BLaER1 (cell line): Measurements from ENCODE around the gene GABRG2.
A peak's percentile ranks its signal among the peaks of the same experiment; 100 is the strongest.

Experiments
- H3K27ac ChIP-seq: shearing (Covaris generic); formaldehyde crosslinking; 2 replicates; pipeline ENCODE4 v1.8.1; 2022
- H3K27me3 ChIP-seq: shearing (Covaris generic); formaldehyde crosslinking; 2 replicates; pipeline ENCODE4 v1.8.1; 2022
- H3K36me3 ChIP-seq: shearing (Covaris generic); formaldehyde crosslinking; 2 replicates; pipeline ENCODE4 v1.8.1; 2022
- H3K4me1 ChIP-seq: shearing (Covaris generic); formaldehyde crosslinking; 2 replicates; pipeline ENCODE4 v1.8.1; 2022
- H3K4me2 ChIP-seq: shearing (Covaris generic); formaldehyde crosslinking; 2 replicates; pipeline ENCODE4 v1.8.1; 2022
- H3K4me3 ChIP-seq: shearing (Covaris generic); formaldehyde crosslinking; 2 replicates; pipeline ENCODE4 v1.8.1; 2022
- H3K9ac ChIP-seq: shearing (Covaris generic); formaldehyde crosslinking; 2 replicates; pipeline ENCODE4 v1.8.1; 2022
- H3K9me3 ChIP-seq: shearing (Covaris generic); formaldehyde crosslinking; 2 replicates; pipeline ENCODE4 v1.8.1; 2022
- H4K20me1 ChIP-seq: shearing (Covaris generic); formaldehyde crosslinking; 2 replicates; pipeline ENCODE4 v1.8.1; 2022
- Cebpa-rat ChIP-seq: shearing (Covaris generic); IDR thresholded peaks from 2 replicates; pipeline ENCODE4 v1.8.1; 2022

Gene GABRG2

DNA sequence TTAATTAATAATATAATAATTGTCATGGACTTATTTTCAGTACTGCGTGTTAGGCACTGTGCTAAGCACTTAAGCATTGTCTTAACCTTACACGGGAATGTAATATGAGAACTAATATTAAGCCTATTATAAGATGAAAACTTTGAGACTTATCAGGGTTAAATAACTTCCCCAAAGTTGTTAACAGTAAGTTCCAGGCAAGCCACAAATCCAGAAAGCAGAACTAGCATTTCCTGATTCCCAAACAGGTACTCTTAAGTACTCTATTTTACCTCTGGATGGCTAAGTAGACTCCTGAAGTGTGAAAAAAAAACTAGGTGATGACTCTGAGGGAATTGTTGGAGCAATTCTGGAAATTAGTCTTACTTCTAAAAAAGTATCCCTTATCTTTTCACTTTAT is 23.8 kb downstream of the GABRG2 start:
- no peaks in the 10 kb centered on the region for H3K4me1 ChIP-seq
- no peak overlapping the region for H3K4me3 ChIP-seq
- H4K20me1 ChIP-seq: no peaks in the 10 kb centered on the region
- no peaks in the 10 kb centered on the region for H3K27me3 ChIP-seq
- no peaks in the 10 kb centered on the region for H3K36me3 ChIP-seq
- H3K9ac ChIP-seq: no peak overlapping the region
- H3K9me3 ChIP-seq: no peaks in the 10 kb centered on the region
- TF ChIP-seq Cebpa-rat: no peak
- H3K4me2 ChIP-seq: no peak overlapping the region
- no peak overlapping the region for H3K27ac ChIP-seq

DNA sequence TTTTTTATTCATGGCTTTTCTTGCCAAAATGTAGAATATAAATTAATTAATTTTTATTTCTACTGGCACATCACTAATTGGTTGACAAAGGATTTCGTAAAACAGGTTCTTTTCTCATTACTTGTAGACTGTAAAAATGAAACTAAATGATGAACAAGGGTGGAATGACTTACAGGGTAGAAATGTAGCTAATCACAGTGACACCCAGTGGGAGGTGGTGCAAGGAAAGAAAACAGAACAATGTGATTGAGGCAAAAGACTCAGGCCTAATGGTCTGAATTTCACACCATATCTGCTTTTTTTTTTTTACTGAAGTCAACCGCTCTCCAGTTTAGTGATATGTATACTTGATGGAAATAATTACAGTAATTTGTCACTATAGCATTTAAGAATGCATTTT is 28.9 kb downstream of the GABRG2 start:
- Histone ChIP-seq H3K4me1 (no peaks in the 10 kb centered on the region), H3K4me2 (no peak overlapping the region), H3K27ac (no peak overlapping the region), H3K9ac (no peak overlapping the region), H4K20me1 (no peaks in the 10 kb centered on the region), H3K36me3 (no peaks in the 10 kb centered on the region), H3K9me3 (no peaks in the 10 kb centered on the region), H3K27me3 (no peaks in the 10 kb centered on the region), H3K4me3 (no peak overlapping the region)
- no peak for TF ChIP-seq Cebpa-rat

DNA sequence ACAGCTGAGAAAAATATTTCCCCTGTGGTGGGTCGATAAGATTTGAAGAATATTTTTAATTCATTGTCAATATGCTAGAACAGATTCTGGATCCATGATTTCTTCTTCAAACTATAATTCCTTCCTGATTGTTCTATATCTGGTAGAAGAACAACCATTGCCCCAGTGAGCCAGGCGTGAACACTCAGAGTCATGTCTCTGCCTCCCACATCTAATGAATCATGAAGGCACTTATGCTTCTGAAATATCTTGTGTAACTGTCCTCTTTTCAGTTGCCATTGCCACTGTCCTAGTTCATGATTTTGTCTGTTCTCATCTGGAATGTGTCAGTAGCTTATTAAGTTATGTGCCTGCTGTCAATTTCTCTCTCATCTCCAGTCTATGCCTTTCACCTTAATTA is 40.0 kb downstream of the GABRG2 start:
- Histone ChIP-seq H3K9ac (no peak overlapping the region), H3K27ac (no peak overlapping the region)

DNA sequence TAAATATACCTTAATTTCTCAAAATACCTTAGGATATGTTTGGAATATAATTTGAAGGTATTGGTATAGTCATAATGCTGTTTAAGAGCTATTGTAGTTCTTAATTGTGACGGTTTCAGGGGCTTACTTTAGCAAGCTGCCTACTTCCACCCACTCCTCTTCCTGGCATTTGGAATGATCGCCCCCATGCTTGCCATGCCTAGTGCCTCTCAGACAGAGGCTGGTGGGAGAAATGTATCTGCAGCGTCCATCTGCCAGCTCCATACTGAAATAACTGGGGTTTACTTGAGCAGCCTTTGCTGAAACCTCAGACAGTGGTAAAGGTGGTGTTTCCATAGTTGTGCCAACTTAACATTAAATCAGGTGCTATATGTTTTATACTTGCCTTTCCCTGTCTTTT is 52.2 kb downstream of the GABRG2 start:
- no peak overlapping the region for H3K9ac ChIP-seq
- no peak overlapping the region for H3K4me3 ChIP-seq
- H3K9me3 ChIP-seq: no peaks in the 10 kb centered on the region
- H3K36me3 ChIP-seq: no peaks in the 10 kb centered on the region
- no peak overlapping the region for H3K27ac ChIP-seq
- H3K4me1 ChIP-seq: no peaks in the 10 kb centered on the region
- H3K4me2 ChIP-seq: no peak overlapping the region
- H3K27me3 ChIP-seq: no peaks in the 10 kb centered on the region
- H4K20me1 ChIP-seq: no peaks in the 10 kb centered on the region
- no peak for TF ChIP-seq Cebpa-rat

More for the DNA sequence above, 40.0 kb downstream of the GABRG2 start:
- H3K27me3 ChIP-seq: no peaks in the 10 kb centered on the region
- H3K4me2 ChIP-seq: no peak overlapping the region
- no peaks in the 10 kb centered on the region for H3K9me3 ChIP-seq
- H3K4me3 ChIP-seq: no peak overlapping the region
- H3K4me1 ChIP-seq: no peaks in the 10 kb centered on the region
- H3K36me3 ChIP-seq: no peaks in the 10 kb centered on the region
- H4K20me1 ChIP-seq: no peaks in the 10 kb centered on the region
- no peak for TF ChIP-seq Cebpa-rat

DNA sequence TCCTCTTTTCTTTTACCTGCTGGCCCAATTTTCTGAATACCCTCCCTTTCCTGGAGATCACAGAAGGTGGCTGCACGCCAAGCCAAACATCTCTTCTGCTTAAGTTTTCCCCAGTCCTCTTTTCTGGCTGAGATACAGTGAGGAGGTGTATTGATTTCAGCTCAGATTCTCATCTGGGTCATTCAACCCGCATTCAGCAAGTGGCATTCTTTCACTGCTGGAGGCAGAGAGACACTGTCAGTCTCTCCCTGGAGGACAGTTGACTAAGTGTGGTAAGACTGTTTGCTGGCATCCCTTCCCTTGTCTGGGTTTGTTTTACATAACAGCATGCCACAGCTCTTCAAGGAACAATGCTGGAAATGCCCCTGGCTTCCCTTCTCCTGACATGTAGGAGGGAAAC is 60.5 kb downstream of the GABRG2 start:
- Histone ChIP-seq H3K9ac (no peak overlapping the region), H3K4me2 (no peak overlapping the region), H3K36me3 (no peaks in the 10 kb centered on the region), H3K27ac (no peak overlapping the region), H3K27me3 (no peaks in the 10 kb centered on the region), H3K9me3 (no peaks in the 10 kb centered on the region), H3K4me3 (no peak overlapping the region), H4K20me1 (no peaks in the 10 kb centered on the region), H3K4me1 (no peaks in the 10 kb centered on the region)
- TF ChIP-seq Cebpa-rat: no peak

DNA sequence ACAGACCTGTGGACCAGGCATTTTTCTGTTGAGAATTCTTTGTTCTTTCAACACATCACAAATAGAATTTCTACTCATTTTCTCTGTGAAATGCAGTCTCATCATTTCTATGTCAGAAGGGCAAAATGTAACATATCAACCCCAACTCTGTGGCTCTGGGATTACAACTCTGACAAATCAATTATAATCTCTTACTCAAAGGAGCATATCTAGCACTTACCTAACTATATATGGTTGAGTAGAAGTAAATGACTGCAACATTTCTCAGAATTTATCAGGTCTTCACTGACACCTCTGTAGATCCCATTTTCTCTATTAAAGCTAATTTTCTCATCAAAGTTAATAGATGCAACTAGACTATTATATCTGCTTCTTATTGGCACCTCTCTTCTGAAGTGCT is 64.8 kb downstream of the GABRG2 start:
- TF ChIP-seq Cebpa-rat: no peak
- no peaks in the 10 kb centered on the region for H3K9me3 ChIP-seq
- no peaks in the 10 kb centered on the region for H4K20me1 ChIP-seq
- H3K27me3 ChIP-seq: no peaks in the 10 kb centered on the region
- H3K27ac ChIP-seq: no peak overlapping the region
- H3K9ac ChIP-seq: no peak overlapping the region
- H3K36me3 ChIP-seq: no peaks in the 10 kb centered on the region
- H3K4me1 ChIP-seq: no peaks in the 10 kb centered on the region
- no peak overlapping the region for H3K4me3 ChIP-seq
- H3K4me2 ChIP-seq: no peak overlapping the region

DNA sequence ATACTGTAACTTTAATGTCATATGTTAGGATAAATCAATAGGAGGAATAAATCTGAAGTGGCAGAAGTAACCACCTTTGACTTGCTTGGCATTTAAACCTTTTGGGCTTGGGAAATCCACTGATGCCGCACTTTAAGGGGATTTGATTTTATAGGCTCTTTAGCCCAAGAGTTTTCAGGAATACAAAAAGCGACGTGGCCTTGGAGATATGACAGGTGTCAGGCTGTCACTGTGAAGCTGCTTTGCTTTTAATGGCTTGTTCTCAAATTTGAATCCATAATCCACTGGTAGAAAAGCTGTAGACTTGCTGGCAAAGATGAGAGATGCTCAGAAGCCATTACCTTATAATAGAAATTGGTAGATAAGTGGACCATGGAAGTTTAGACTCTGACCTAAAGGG is 71.6 kb downstream of the GABRG2 start:
- no peak for TF ChIP-seq Cebpa-rat
- no peaks in the 10 kb centered on the region for H3K36me3 ChIP-seq
- no peak overlapping the region for H3K4me3 ChIP-seq
- H3K9me3 ChIP-seq: no peaks in the 10 kb centered on the region
- H3K9ac ChIP-seq: no peak overlapping the region
- H3K27me3 ChIP-seq: no peaks in the 10 kb centered on the region
- no peak overlapping the region for H3K27ac ChIP-seq
- H4K20me1 ChIP-seq: no peaks in the 10 kb centered on the region
- H3K4me1 ChIP-seq: no peaks in the 10 kb centered on the region
- no peak overlapping the region for H3K4me2 ChIP-seq

DNA sequence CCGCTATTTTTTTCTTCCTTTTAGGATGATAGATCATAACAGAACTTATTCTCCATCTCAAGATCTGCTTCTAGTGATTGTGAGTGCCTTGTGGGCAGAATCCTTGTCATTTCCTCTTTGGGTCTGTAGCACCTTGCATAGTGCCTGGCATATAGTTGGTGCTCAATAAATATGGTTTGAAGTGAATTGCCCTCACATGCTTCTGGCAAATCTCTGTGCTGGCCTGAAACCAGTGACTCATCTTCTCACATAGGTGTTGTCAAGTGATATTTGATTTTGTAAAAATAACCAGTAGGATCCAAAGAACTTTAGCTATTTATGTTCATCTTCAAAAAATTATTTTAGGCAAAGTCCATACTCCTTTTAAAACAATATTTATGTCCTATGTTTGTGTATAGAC is 86.7 kb downstream of the GABRG2 start:
- H3K27ac ChIP-seq: no peak overlapping the region
- no peak for TF ChIP-seq Cebpa-rat
- no peak overlapping the region for H3K9ac ChIP-seq
- no peaks in the 10 kb centered on the region for H3K27me3 ChIP-seq
- H3K4me2 ChIP-seq: no peak overlapping the region
- no peak overlapping the region for H3K4me3 ChIP-seq
- H4K20me1 ChIP-seq: no peaks in the 10 kb centered on the region
- no peaks in the 10 kb centered on the region for H3K36me3 ChIP-seq
- H3K9me3 ChIP-seq: no peaks in the 10 kb centered on the region
- H3K4me1 ChIP-seq: no peaks in the 10 kb centered on the region

DNA sequence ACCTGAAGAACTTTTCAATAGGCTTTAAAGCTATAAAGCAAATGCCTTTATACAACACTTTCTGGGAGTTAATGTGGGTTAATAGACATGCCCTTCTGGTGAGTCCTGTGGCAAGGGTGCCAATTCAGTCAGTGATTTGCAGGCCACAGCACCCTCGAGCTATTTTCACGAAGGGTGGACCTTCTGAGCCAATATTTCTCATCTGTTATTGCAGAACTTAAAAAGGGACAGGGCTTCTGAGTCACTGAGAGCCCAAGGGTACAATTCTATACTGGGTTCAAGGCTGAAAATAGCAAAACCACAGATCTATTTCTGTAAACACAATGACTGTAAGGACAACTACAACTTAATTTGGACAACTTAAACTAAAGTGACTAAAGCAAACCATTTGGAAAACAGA is 92.8 kb downstream of the GABRG2 start:
- Histone ChIP-seq H3K9ac (no peak overlapping the region), H3K4me1 (peaks cover 6% of the 10 kb centered on the region; the same call in 1 of the 2 replicates), H3K36me3 (no peaks in the 10 kb centered on the region), H3K27me3 (no peaks in the 10 kb centered on the region), H3K4me3 (no peak overlapping the region), H4K20me1 (no peaks in the 10 kb centered on the region), H3K9me3 (peaks cover 10% of the 10 kb centered on the region), H3K4me2 (peak overlapping the region; percentile 7), H3K27ac (no peak overlapping the region)
- no peak for TF ChIP-seq Cebpa-rat

DNA sequence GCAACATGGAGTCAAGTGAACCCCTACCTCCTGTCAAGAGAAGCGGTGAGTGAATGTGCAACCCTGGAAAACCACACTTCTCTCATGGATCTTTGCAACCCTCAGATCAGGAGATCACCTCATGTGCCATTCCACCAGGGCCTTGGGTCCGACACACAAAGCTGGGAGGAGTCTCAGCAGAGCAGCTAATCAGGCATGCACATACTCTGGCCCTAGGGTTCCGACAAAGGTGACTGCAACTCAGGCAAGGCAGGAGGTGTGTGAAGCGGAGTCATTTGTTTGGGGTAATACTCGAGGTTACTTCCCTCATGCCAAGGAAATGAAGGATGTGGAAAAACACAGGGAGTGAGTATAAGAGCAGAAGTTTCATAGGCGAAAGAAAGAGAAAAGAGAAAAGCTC is 96.1 kb downstream of the GABRG2 start:
- Histone ChIP-seq H3K4me3 (no peak overlapping the region), H3K9me3 (peaks cover 31% of the 10 kb centered on the region)
- no peak for TF ChIP-seq Cebpa-rat

DNA sequence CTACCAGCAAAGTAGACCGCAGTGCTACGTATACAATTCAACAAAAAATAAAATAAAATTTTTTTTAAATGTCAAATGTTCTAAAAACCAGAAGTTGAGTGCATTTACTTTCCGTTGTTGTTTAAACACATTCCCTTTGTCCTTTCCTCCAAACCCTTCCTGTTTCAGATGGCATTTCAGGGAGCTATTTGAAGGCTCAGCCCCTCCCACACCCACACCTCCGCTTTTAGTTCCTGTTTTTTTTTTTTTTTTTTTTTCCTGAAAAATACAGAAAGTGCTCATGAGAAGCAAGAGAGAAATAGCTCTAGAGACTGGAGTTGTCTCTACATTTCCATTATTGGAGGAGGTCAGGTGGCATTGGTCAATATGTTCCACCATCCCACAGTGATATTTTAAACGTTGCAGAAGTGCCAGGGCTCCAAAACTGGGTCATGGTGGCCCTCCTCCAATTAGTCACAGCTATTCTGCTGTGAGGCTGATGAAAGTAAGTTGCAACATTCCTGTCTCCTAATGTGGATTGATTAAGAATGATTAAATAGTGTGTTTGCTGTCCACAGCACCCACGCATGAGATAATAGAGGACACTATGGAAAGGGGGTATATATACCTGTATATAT is 106.9 kb downstream of the GABRG2 start:
- Histone ChIP-seq H3K4me1 (no peaks in the 10 kb centered on the region), H3K27me3 (no peaks in the 10 kb centered on the region), H3K27ac (no peak overlapping the region), H3K9me3 (no peaks in the 10 kb centered on the region), H3K9ac (no peak overlapping the region), H3K4me3 (no peak overlapping the region), H4K20me1 (no peaks in the 10 kb centered on the region), H3K36me3 (no peaks in the 10 kb centered on the region), H3K4me2 (no peak overlapping the region)
- TF ChIP-seq Cebpa-rat: no peak

More for the DNA sequence above, 96.1 kb downstream of the GABRG2 start:
- no peak overlapping the region for H3K27ac ChIP-seq
- no peak overlapping the region for H3K4me2 ChIP-seq
- H3K36me3 ChIP-seq: no peaks in the 10 kb centered on the region
- H3K27me3 ChIP-seq: no peaks in the 10 kb centered on the region
- no peaks in the 10 kb centered on the region for H4K20me1 ChIP-seq
- H3K9ac ChIP-seq: no peak overlapping the region
- H3K4me1 ChIP-seq: peaks cover 6% of the 10 kb centered on the region; the same call in 1 of the 2 replicates
